Measurements from ENCODE around the gene USB1. TPM values are rescaled to one million over a fixed set of nuclear protein-coding genes. Genes with fewer than 3 reads are reported as not detected.
A peak's percentile ranks its signal among the peaks of the same experiment; 100 is the strongest.

Gene USB1
- total RNA-seq, 1 experiment from 2014 or later, result 66.0 TPM

GRCh38 chr16:57998486-57998885 lies 2.7 kb upstream of the USB1 start:
- Histone ChIP-seq H3K4me3 (peak overlapping the region; percentile 89; the same call in 1 of the 2 replicates), H3K27me3 (ENCODE audit: insufficient read depth, low read depth) (no peaks in the 10 kb centered on the region), H3K79me2 (ENCODE audit: low read depth) (peaks cover 34% of the 10 kb centered on the region), H3K9me3 (ENCODE audit: insufficient read depth, low read depth) (no peaks in the 10 kb centered on the region), H3K27ac (peak overlapping the region; percentile 42), H3K4me1 (replicated peaks; ENCODE audit: insufficient read depth) (peaks cover 51% of the 10 kb centered on the region), H3K9me2 (ENCODE audit: insufficient read depth) (no peaks in the 10 kb centered on the region), H3K36me3 (ENCODE audit: low read depth) (peaks cover 8% of the 10 kb centered on the region; the same call in 1 of the 2 replicates), H3K4me2 (peak overlapping the region; percentile 100), H4K20me1 (ENCODE audit: insufficient read depth) (no peaks in the 10 kb centered on the region), H2AFZ (no peak overlapping the region), H3F3A (ENCODE audit: insufficient read depth, low read depth) (peaks cover 32% of the 10 kb centered on the region)
- intact Hi-C loops (cut with micrococcal nuclease; ENCODE audit: unreplicated experiment), result loop anchor here (2.0 to 5.0 kb wide), 2 partner anchors 81 to 202 kb away; no protein-coding TSS in a partner anchor
- no TSS peak for BruUV-seq (replicated peaks)
- CTCF ChIA-PET, result no interaction called here
- POLR2A ChIA-PET (ENCODE audit: unreplicated experiment), result no interaction called here
- TF ChIP-seq EZH2 (IDR thresholded peaks at IDR 0.05; ENCODE audit: low read depth), result no peak
- TF ChIP-seq CTCF (conservative IDR thresholded peaks at IDR 0.05), result no peak
- DNase-seq, result peak; percentile 65 to 72

GRCh38 chr16:57998992-57999365 lies 2.2 kb upstream of the USB1 start:
- Histone ChIP-seq H3K9me3 (ENCODE audit: insufficient read depth, low read depth) (no peaks in the 10 kb centered on the region), H4K20me1 (ENCODE audit: insufficient read depth) (no peaks in the 10 kb centered on the region), H3K27ac (peak overlapping the region; percentile 42), H3K79me2 (ENCODE audit: low read depth) (peaks cover 34% of the 10 kb centered on the region), H3K4me3 (peak overlapping the region; percentile 89), H3K4me2 (peak overlapping the region; percentile 100), H3K9me2 (ENCODE audit: insufficient read depth) (no peaks in the 10 kb centered on the region), H3K4me1 (replicated peaks; ENCODE audit: insufficient read depth) (peaks cover 46% of the 10 kb centered on the region), H3F3A (ENCODE audit: insufficient read depth, low read depth) (peaks cover 30% of the 10 kb centered on the region), H3K27me3 (ENCODE audit: insufficient read depth, low read depth) (no peaks in the 10 kb centered on the region), H3K36me3 (ENCODE audit: low read depth) (peaks cover 9% of the 10 kb centered on the region), H2AFZ (no peak overlapping the region)
- POLR2A ChIA-PET (ENCODE audit: unreplicated experiment), result no interaction called here
- no TSS peak for BruUV-seq (replicated peaks)
- DNase-seq, result no peak
- intact Hi-C loops (cut with micrococcal nuclease; ENCODE audit: unreplicated experiment), result loop anchor here (2.0 to 5.0 kb wide), 2 partner anchors 82 to 202 kb away; no protein-coding TSS in a partner anchor
- TF ChIP-seq EZH2 (IDR thresholded peaks at IDR 0.05; ENCODE audit: low read depth), result no peak
- TF ChIP-seq CTCF (conservative IDR thresholded peaks at IDR 0.05), result no peak; the same call in 1 of the 2 replicates
- CTCF ChIA-PET, result interaction anchor here (0.5 kb wide), 1 partner anchor 556 kb away, joined by 18 read pairs; no protein-coding TSS in a partner anchor

GRCh38 chr16:57999366-57999970 lies 1.7 kb upstream of the USB1 start:
- Histone ChIP-seq H3K9me2 (ENCODE audit: insufficient read depth) (no peaks in the 10 kb centered on the region), H2AFZ (peak overlapping the region; percentile 46; the same call in 1 of the 2 replicates), H3K27ac (peak overlapping the region; percentile 42), H3K27me3 (ENCODE audit: insufficient read depth, low read depth) (no peaks in the 10 kb centered on the region), H4K20me1 (ENCODE audit: insufficient read depth) (no peaks in the 10 kb centered on the region), H3K9me3 (ENCODE audit: insufficient read depth, low read depth) (no peaks in the 10 kb centered on the region), H3K4me1 (replicated peaks; ENCODE audit: insufficient read depth) (peaks cover 42% of the 10 kb centered on the region), H3K4me3 (peak overlapping the region; percentile 89), H3F3A (ENCODE audit: insufficient read depth, low read depth) (peaks cover 25% of the 10 kb centered on the region), H3K36me3 (ENCODE audit: low read depth) (peaks cover 13% of the 10 kb centered on the region), H3K4me2 (peak overlapping the region; percentile 100), H3K79me2 (ENCODE audit: low read depth) (peaks cover 29% of the 10 kb centered on the region)
- TSS peak; percentile 23 for BruUV-seq (replicated peaks)
- intact Hi-C loops (cut with micrococcal nuclease; ENCODE audit: unreplicated experiment), result loop anchor here (2.0 to 5.0 kb wide), 2 partner anchors 82 to 203 kb away; no protein-coding TSS in a partner anchor
- ChIA-PET CTCF (interaction anchor here (0.5 to 0.7 kb wide), 6 partner anchors 12 to 666 kb away, joined by 4 to 18 read pairs (median 7); partner anchors contain the start of gene KATNB1), POLR2A (ENCODE audit: unreplicated experiment) (interaction anchor here (0.6 kb wide), 1 partner anchor 43 kb away, joined by 20 read pairs; no protein-coding TSS in a partner anchor)
- TF ChIP-seq EZH2 (IDR thresholded peaks at IDR 0.05; ENCODE audit: low read depth), result no peak
- DNase-seq, result no peak
